Measurements from ENCODE around the gene ASF1B. TPM values are rescaled to one million over a fixed set of nuclear protein-coding genes. Genes with fewer than 3 reads are reported as not detected.
A peak's percentile ranks its signal among the peaks of the same experiment; 100 is the strongest.

The ASF1B gene
- polyA plus RNA-seq, 1 experiment = 11.1 TPM

DNA sequence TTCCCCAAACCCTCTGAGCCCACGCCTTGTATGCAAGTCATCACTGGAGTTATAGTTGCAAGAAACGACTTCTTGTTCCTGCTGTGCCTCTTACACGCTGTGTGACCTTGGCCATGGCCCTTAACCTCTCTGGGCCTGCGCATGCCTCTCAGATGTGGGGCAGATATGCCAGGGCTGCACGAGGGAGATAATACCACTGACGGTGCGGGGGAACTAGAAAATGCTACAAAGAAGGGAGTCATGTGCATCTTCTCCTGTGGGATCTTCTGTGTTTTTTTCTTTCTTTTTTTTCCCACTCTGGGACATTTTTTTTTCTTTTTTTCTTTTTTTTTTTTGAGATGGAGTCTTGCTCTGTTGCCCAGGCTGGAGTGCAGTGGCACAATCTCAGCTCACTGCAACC lies 41.5 kb downstream of the ASF1B start:
- no peak for TF ChIP-seq CTCF (IDR thresholded peaks at IDR 0.05; ENCODE audit: insufficient read depth, low read depth, low read length)
- Histone ChIP-seq H3K4me3 (ENCODE audit: low read depth, low read length) (no peak overlapping the region), H3K27me3 (ENCODE audit: control insufficient read depth, insufficient read depth, low read length) (no peaks in the 10 kb centered on the region), H3K36me3 (ENCODE audit: control insufficient read depth, insufficient read depth, low read length) (peaks cover 14% of the 10 kb centered on the region)
- CTCF ChIA-PET = interaction anchor here (0.7 kb wide), 1 partner anchor 63 kb away, joined by 3 read pairs; the partner anchor contains the start of gene IL27RA
- POLR2A ChIA-PET = no interaction called here
- DNase-seq (ENCODE audit: low read depth) = no peak

DNA sequence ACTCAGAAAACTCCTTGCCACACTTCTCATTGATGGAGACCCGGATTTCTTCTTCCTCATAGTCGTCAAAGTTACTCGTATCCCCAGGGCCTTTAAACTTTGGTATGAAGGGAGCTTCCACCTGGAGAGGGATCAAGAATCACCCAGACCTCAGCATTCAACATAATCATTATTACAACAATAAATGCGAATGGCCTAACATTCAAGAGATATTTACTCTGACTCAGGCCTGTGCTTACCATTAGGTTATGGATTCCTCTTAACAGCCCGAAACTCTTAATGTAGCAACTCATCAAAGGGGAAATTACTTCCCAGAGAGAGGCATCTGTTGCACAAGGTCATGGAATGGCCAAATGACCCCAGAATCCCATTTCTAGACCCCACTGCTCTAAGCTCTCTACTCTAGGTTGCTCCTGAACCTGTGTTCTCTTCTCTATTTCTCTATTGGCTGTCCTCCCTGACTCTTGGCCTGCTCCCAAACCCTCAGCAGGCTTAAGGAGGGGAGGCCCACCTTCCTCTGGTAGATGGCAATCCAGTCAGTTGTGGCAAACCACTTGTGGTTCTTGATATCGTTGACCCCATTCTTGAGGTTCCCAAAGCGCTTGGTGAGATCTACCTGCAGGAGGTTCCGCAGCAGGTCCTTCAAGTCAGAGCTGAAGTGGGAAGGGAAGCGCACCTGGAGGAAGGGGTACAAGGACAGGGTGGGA lies 43.1 kb downstream of the ASF1B start:
- ChIA-PET CTCF (no interaction called here), POLR2A (no interaction called here)
- no peak overlapping the region for H3K4me3 ChIP-seq (ENCODE audit: low read depth, low read length)
- no peak for TF ChIP-seq CTCF (IDR thresholded peaks at IDR 0.05; ENCODE audit: insufficient read depth, low read depth, low read length)
- DNase-seq (ENCODE audit: low read depth) = no peak
- H3K36me3 ChIP-seq (ENCODE audit: control insufficient read depth, insufficient read depth, low read length) = peaks cover 14% of the 10 kb centered on the region
- no peaks in the 10 kb centered on the region for H3K27me3 ChIP-seq (ENCODE audit: control insufficient read depth, insufficient read depth, low read length)

- POLR2A ChIA-PET = no interaction called here
These were observed 44.5 kb downstream of the ASF1B start for GRCh38 chr19:14091813-14092462.

GRCh38 chr19:14091081-14091812 lies 45.1 kb downstream of the ASF1B start:
- peak; percentile 34 for TF ChIP-seq CTCF (IDR thresholded peaks at IDR 0.05; ENCODE audit: insufficient read depth, low read depth, low read length)
- Histone ChIP-seq H3K36me3 (ENCODE audit: control insufficient read depth, insufficient read depth, low read length) (peaks cover 2% of the 10 kb centered on the region), H3K4me3 (ENCODE audit: low read depth, low read length) (peak overlapping the region; percentile 78), H3K27me3 (ENCODE audit: control insufficient read depth, insufficient read depth, low read length) (no peaks in the 10 kb centered on the region)
- DNase-seq (ENCODE audit: low read depth) = no peak
- ChIA-PET POLR2A (no interaction called here), CTCF (interaction anchor here (0.6 to 1.3 kb wide), 3 partner anchors 16 to 50 kb away, joined by 3 to 5 read pairs (median 3); no protein-coding TSS in a partner anchor)

More at GRCh38 chr19:14091813-14092462, 44.5 kb downstream of the ASF1B start:
- H3K36me3 ChIP-seq (ENCODE audit: control insufficient read depth, insufficient read depth, low read length) = peaks cover 8% of the 10 kb centered on the region
- DNase-seq (ENCODE audit: low read depth) = no peak
- peak overlapping the region; percentile 78 for H3K4me3 ChIP-seq (ENCODE audit: low read depth, low read length)
- CTCF ChIA-PET = interaction anchor here (0.6 to 1.3 kb wide), 5 partner anchors 17 to 49 kb away, joined by 3 to 5 read pairs (median 3); no protein-coding TSS in a partner anchor
- no peaks in the 10 kb centered on the region for H3K27me3 ChIP-seq (ENCODE audit: control insufficient read depth, insufficient read depth, low read length)
- peak; percentile 17; the same call in 1 of the 2 replicates for TF ChIP-seq CTCF (IDR thresholded peaks at IDR 0.05; ENCODE audit: insufficient read depth, low read depth, low read length)
